Muscle of leg (tissue), 11 donors: Measurements from ENCODE around the gene WDHD1. TPM values are rescaled to one million over a fixed set of nuclear protein-coding genes. Genes with fewer than 3 reads are reported as not detected.
A peak's percentile ranks its signal among the peaks of the same experiment; 100 is the strongest.
"Not testable (repeated sequence)": the region's sequence is repeated elsewhere in the genome, so short reads cannot be mapped to it uniquely, and the experiment has no call there.

Experiments
- DNase-seq: peaks from one replicate; pipeline ENCODE4 v3.0.0; 2013
- H3K27ac ChIP-seq: one replicate; pipeline ENCODE4 v1.5.1; 2013; ENCODE audit warnings: mild to moderate bottlenecking, low read length, control low read depth
- H3K27me3 ChIP-seq: one replicate; pipeline ENCODE4 v1.6.1; 2013; ENCODE audit warnings: low read length; ENCODE audit not compliant: control insufficient read depth, insufficient read depth
- H3K36me3 ChIP-seq: one replicate; pipeline ENCODE4 v1.6.1; 2013; ENCODE audit warnings: low read length; ENCODE audit not compliant: control insufficient read depth, insufficient read depth
- H3K4me1 ChIP-seq: one replicate; pipeline ENCODE4 v1.6.1; 2013; ENCODE audit warnings: low read length; ENCODE audit not compliant: control insufficient read depth, insufficient read depth
- H3K4me3 ChIP-seq: one replicate; pipeline ENCODE4 v1.5.1; 2013; ENCODE audit warnings: low read length, control low read depth
- H3K9me3 ChIP-seq: replicated peaks from 2 replicates; pipeline ENCODE4 v1.6.1; 2013; ENCODE audit warnings: low read depth, low read length; ENCODE audit not compliant: control insufficient read depth
- WGBS: methylation state at CpG from one replicate; pipeline ENCODE4 v1.1.5; 2013; ENCODE audit warnings: missing lambda C conversion rate; ENCODE audit not compliant: insufficient coverage; 5-methylcytosine and 5-hydroxymethylcytosine counted together
- polyA plus RNA-seq, 8 donors: library from polyadenylated mRNA; unstranded; fragments of 120-200 nt; gene quantifications; one replicate each; pipeline versions ENCODE4 v1.2.1 to v1.2.3, GENCODE V29; 2013; ENCODE audit warnings: inconsistent platforms in 1 of 8, low replicate concordance in 1 of 8; ENCODE audit not compliant: insufficient read length in 8 of 8, insufficient read depth in 1 of 8
- total RNA-seq: library from RNA; stranded (reverse); fragments of 120-200 nt; gene quantifications from one replicate; pipeline ENCODE4 v1.2.4, GENCODE V29; 2013

WDHD1 gene
- total and polyA plus RNA-seq, 9 donors: 7.2 to 10.7 (median 8.1) TPM

GRCh38 chr14:54974788-54975414 is 52.0 kb downstream of the WDHD1 start:
- 80% methylated on average over 1 of the region's 5 CpGs for WGBS
- no peak overlapping the region for H3K4me3 ChIP-seq
- no peaks in the 10 kb centered on the region for H3K4me1 ChIP-seq

DNA sequence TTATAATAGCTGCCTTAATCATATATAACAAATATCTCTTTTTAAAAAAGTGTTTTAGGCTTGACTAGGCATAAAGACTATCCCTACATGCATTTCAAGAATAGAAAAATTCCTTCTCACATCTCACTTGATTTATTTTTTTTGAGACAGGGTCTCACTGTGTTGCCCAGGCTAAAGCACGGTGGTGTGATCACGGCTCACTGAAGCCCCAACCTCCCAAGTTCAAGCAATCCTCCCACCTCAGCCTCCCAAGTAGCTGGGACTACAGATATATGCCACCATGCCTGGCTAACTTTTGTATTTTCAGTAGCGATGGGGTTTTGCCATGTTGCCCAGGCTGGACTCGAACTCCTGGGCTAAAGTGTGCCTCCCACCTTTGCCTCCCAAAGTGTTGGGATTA is 59.4 kb downstream of the WDHD1 start:
- H3K27ac ChIP-seq: no peak overlapping the region
- H3K27me3 ChIP-seq: no peaks in the 10 kb centered on the region
- H3K4me3 ChIP-seq: no peak overlapping the region
- H3K4me1 ChIP-seq: no peaks in the 10 kb centered on the region
- no peak for DNase-seq
- H3K36me3 ChIP-seq: peaks cover 6% of the 10 kb centered on the region
- H3K9me3 ChIP-seq: no peaks in the 10 kb centered on the region
- WGBS: 91% methylated on average over 4 of the region's 4 CpGs

More at GRCh38 chr14:54974788-54975414, 52.0 kb downstream of the WDHD1 start:
- no peak for DNase-seq
- H3K27ac ChIP-seq: no peak overlapping the region
- no peaks in the 10 kb centered on the region for H3K9me3 ChIP-seq
- H3K36me3 ChIP-seq: peaks cover 2% of the 10 kb centered on the region
- H3K27me3 ChIP-seq: no peaks in the 10 kb centered on the region

DNA sequence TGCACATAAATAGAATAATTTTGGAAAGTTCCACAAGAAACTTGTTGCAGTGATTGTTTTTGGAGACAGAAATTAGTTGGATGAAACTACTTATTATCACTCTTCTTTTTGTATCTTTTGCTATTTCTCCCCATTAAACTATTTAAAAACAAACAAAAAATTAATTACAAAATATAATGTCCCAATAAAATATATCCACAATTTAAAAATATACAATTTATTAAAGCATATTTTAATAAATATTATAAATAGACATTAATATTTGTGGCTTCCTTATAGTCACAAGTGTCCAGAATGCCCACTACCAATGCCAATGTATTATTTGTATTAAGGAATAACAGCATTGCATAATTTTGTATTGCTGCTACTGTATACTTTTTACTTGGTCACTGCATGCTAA is 71.8 kb downstream of the WDHD1 start:
- H3K4me1 ChIP-seq: no peaks in the 10 kb centered on the region

GRCh38 chr14:54953609-54954008 is 73.3 kb downstream of the WDHD1 start:
- not testable (repeated sequence) for H3K4me3 ChIP-seq, H3K27ac ChIP-seq, DNase-seq, H3K9me3 ChIP-seq, H3K36me3 ChIP-seq, H3K4me1 ChIP-seq, H3K27me3 ChIP-seq
- WGBS: 100% methylated on average over 1 of the region's 3 CpGs

More for the DNA sequence above, 71.8 kb downstream of the WDHD1 start:
- Histone ChIP-seq H3K27me3 (no peaks in the 10 kb centered on the region), H3K9me3 (no peaks in the 10 kb centered on the region), H3K27ac (no peak overlapping the region), H3K36me3 (peaks cover 9% of the 10 kb centered on the region), H3K4me3 (no peak overlapping the region)
- no peak for DNase-seq

DNA sequence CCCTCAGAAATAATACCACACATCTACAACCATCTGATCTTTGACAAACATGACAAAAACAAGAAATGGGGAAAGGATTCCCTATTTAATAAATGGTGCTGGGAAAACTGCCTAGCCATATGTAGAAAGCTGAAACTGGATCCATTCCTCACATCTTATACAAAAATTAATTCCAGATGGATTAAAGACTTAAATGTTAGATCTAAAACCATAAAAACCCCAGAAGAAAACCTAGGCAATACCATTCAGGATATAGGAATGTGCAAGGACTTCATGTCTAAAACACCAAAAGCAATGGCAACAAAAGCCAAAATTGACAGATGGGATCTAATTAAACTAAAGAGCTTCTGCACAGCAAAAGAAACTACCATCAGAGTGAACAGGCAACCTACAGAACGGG is 74.1 kb downstream of the WDHD1 start:
- H3K4me3 ChIP-seq, DNase-seq, H3K4me1 ChIP-seq, H3K27ac ChIP-seq, H3K9me3 ChIP-seq, H3K27me3 ChIP-seq, H3K36me3 ChIP-seq: not testable (repeated sequence)
- no CpG with 5 or more reads among the region's 1 CpG for WGBS

GRCh38 chr14:54947230-54947629 is 79.7 kb downstream of the WDHD1 start:
- H3K9me3 ChIP-seq: peaks cover 2% of the 10 kb centered on the region
- H3K27me3 ChIP-seq: no peaks in the 10 kb centered on the region
- no peak overlapping the region for H3K27ac ChIP-seq
- no peaks in the 10 kb centered on the region for H3K4me1 ChIP-seq
- DNase-seq: no peak
- H3K4me3 ChIP-seq: no peak overlapping the region
- WGBS: no CpG with 5 or more reads among the region's 3 CpGs
- H3K36me3 ChIP-seq: no peaks in the 10 kb centered on the region

- H3K4me3 ChIP-seq: no peak overlapping the region
- no CpG with 5 or more reads among the region's 4 CpGs for WGBS
- H3K4me1 ChIP-seq: no peaks in the 10 kb centered on the region
- no peaks in the 10 kb centered on the region for H3K27me3 ChIP-seq
- no peak for DNase-seq
- peaks cover 2% of the 10 kb centered on the region for H3K9me3 ChIP-seq
- H3K27ac ChIP-seq: no peak overlapping the region
- H3K36me3 ChIP-seq: no peaks in the 10 kb centered on the region
Observed at GRCh38 chr14:54946500-54946899, 80.4 kb downstream of the WDHD1 start.

GRCh38 chr14:54944737-54945391 is 82.0 kb downstream of the WDHD1 start:
- WGBS: 84% methylated on average over 7 of the region's 9 CpGs

DNA sequence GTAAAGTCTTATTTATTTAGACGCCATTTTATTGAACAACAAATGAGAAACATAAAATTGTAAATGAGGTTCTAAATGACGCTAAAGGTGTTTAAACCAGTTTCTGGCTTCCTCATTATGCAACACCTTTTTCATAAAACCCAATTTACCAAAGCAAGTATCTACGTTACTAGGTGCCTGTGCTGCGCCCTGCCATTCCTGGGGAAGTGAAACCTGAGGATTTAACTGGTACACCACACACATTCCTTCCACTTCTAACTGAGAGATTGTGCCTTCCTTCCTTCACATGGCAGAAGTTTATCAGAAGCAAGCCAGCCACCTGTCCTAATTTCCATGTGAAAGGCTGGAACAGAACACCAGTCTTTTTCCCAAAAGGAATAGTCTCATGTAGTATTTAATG is 84.0 kb downstream of the WDHD1 start:
- no peak overlapping the region for H3K4me3 ChIP-seq
- H3K27ac ChIP-seq: no peak overlapping the region
- WGBS: 60% methylated on average over 1 of the region's 4 CpGs
- H3K9me3 ChIP-seq: no peaks in the 10 kb centered on the region
- H3K27me3 ChIP-seq: no peaks in the 10 kb centered on the region
- DNase-seq: peak; percentile 8
- no peaks in the 10 kb centered on the region for H3K36me3 ChIP-seq
- no peaks in the 10 kb centered on the region for H3K4me1 ChIP-seq

More at GRCh38 chr14:54944737-54945391, 82.0 kb downstream of the WDHD1 start:
- Histone ChIP-seq H3K4me3 (no peak overlapping the region), H3K9me3 (peaks cover 2% of the 10 kb centered on the region), H3K4me1 (no peaks in the 10 kb centered on the region), H3K27ac (no peak overlapping the region), H3K36me3 (no peaks in the 10 kb centered on the region), H3K27me3 (no peaks in the 10 kb centered on the region)
- no peak for DNase-seq

DNA sequence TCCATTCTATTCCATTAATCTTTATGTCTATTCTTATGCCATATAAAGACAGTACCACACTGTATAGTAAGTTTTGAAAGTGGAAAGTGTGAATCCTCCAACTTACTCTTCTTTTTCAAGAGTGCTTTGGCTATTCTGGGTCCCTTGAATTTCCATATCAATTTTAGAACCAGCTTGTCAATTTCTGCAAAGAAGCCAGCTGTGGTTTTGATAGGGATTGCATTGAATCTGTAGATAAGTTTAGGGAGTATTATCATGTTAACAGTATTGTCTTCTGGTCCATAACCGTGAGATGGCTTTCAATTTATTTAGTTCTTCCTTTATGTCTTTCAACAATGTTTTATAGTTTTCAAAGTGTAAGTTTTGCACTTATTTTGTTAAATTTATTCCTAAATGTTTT is 90.1 kb downstream of the WDHD1 start:
- Histone ChIP-seq H3K36me3 (no peaks in the 10 kb centered on the region), H3K27me3 (no peaks in the 10 kb centered on the region), H3K4me1 (no peaks in the 10 kb centered on the region), H3K9me3 (no peaks in the 10 kb centered on the region), H3K4me3 (no peak overlapping the region), H3K27ac (no peak overlapping the region)
- DNase-seq: no peak
- WGBS: no CpG with 5 or more reads among the region's 1 CpG
